ENCODE measurements around the gene MACIR. TPM values are rescaled to one million over a fixed set of nuclear protein-coding genes. Genes with fewer than 3 reads are reported as not detected.

MACIR gene
- polyA plus RNA-seq, 1 donor: 13.6 TPM

- DNase-seq: no peak
Measured at GRCh38 chr5:103293719-103294118, 35.2 kb downstream of the MACIR start.

DNA sequence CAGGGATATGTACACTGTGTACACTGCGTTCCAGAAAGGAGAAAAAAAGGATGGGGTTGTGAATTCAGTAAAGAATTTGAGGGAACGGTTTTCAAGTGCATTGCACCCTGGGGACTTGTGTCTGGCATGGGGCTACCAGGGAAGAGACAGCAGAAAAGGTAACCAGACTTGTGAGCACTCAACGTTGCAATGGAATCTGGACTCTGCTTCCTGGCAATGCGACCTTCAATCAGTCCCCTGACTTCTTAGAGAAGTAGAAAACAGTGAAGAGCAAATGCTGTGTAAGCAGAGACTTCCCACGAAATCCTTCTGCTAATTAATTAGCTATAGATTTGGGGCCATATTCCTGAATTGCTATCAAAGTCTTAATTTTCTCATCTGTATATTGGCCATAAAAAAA lies 36.3 kb downstream of the MACIR start:
- DNase-seq: no peak

DNA sequence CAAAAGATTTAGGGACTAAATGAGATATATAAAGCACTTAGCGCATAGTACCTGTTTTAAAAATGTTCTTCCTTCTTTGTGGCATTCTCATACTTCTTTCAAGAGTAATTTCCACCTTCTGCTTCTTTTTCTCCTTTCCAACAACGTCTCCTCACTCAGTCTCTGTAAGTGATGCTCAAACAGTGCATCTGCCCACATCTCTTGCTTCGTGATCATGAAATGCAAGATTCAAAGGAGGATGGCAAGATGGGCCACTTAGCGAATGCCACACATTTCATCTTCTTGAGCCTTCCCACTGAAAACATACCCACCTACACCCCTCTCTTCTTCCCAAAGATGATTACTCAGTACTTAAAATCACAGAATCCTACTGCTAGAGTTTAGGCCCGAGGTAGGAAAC lies 36.9 kb downstream of the MACIR start:
- DNase-seq: no peak

GRCh38 chr5:103295871-103296270 lies 37.3 kb downstream of the MACIR start:
- no peak for DNase-seq

DNA sequence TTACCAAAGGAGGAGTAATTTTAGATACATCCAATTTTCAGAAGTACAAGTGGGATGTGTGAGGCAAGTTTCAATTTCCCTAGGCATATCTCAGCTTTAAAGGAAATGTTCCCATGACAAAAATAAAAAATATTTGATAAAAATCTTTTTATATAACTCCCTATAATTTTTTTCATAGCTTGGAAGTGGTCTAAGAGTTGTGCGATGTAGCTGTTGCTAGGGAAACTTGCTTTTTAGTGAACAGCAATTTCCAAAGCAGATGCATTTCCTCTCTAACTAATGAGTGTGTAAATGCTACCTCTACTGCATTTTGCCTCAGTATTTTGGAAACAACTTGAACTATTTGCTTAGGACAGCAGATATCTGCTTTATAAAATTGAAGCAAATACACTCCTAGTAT lies 39.6 kb downstream of the MACIR start:
- no peak for DNase-seq

DNA sequence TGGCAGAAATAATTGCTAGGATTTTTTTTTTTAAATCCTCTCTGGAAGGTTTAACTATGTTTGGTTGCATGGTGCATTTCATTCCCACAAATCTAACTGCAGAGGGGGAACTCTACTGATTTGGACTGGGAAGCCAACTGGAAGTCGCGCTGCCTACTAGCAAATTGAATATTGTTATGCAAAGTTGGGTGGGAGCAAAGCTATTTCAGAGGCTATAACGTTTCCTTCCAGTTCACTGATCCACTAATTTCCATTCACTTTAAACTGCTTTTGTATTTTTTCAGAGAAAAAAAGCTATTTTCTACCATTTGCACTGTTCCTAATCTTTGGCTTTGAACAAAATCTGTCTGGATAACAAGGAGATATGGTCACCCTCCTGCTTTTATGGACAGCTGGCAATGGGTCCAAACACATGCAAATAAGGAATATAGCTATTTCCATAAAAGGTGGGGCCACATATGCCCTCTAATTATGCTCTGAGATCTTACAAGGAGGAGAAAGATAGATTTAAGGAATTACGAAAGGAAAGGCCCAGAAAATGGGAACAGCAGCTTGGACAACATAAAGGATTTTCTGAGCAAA lies 40.1 kb downstream of the MACIR start:
- DNase-seq: no peak

DNA sequence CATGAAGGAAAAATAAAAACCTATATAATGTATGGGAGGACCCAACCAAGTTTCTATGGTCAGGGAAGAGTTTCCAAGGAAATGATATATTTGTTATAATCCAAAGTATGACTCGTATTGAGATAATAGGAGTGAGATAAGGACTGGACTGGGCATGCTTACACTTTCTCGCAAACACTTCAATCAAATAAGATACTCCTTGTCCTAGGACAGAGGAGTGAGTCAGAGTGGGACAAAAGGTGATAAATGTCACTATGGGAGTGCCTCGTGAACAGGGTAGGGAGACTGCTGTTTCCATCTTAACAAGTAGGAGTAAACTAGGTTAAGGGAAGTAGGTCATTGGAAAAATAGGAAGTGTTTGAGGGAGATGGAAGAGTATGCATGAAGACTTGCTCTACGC lies 47.2 kb downstream of the MACIR start:
- no peak for DNase-seq

DNA sequence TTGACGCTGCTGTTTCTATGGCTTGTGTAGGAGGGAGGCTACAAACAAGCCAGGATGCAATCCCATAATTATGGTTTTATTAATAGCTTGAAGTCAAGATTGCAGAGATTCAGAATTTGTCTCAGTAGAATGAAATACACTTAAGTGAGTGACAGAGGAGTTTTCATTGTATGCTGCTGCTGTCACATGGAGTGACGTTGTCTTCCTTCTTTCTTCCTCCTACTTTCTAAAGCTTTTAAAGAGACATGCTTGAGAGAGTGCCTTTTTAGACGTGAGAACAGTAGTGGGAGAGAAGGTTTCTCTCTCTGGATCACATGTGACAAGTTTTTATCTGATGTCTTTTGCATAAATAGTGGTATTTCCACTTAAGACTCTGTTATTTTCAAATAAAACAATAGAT lies 48.9 kb downstream of the MACIR start:
- no peak for DNase-seq

DNA sequence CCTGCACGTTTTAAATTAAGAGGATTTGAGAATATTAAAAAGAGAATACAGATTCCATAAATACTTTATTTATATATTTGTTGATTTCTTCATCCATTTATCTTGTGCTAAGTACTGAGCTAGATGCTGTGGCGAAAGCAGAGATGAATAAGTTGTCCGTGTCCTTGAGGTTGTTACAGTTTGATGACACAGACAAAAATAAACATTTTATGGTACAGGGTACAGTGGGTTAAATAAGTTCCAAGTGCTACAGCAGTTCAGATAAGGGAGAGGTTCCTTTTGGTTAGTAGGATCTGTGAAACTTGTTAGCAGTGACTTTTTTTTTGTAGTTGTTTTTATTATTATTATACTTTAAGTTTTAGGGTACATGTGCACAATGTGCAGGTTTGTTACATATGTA lies 50.2 kb downstream of the MACIR start:
- DNase-seq: no peak

- no peak for DNase-seq
Measured at GRCh38 chr5:103313056-103313455, 54.5 kb downstream of the MACIR start.

GRCh38 chr5:103315455-103315854 lies 56.9 kb downstream of the MACIR start:
- DNase-seq: no peak

DNA sequence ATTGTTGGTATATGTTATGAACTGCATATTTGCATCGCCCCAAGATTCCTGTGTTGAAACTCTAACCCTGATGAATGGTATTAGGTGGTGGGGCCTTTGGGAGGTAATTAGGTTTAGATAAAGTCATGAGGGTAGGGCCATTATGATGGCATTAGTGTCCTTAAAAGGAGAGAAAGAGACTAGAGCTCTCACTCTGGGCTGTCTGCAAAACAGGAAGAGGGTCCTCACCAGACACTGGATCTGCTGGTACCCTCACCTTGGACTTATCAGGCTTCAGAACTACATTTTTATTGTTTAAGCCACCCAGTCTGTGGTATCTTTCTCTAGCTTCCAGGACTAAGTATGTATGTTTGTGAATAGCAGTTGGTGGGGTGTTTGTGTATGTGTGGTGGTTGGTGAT lies 68.9 kb downstream of the MACIR start:
- DNase-seq: no peak

- no peak for DNase-seq
Measured at GRCh38 chr5:103327893-103328292, 69.3 kb downstream of the MACIR start.

Other genes with a start within 250 kb of the MACIR start
- gene GIN1, start 138.6 kb upstream of the MACIR start, polyA plus RNA-seq (ENCODE audit: insufficient read length): 9.6 TPM
- gene PPIP5K2, start 138.5 kb upstream of the MACIR start, polyA plus RNA-seq (ENCODE audit: insufficient read length): 28.8 TPM

Data from hindlimb muscle (tissue), 1 donor.